Measurements from ENCODE around the gene RPGR. TPM values are rescaled to one million over a fixed set of nuclear protein-coding genes. Genes with fewer than 3 reads are reported as not detected.

Gene RPGR
- total and polyA plus RNA-seq, 12 donors: 3.6 to 22.0 (median 7.5) TPM

DNA sequence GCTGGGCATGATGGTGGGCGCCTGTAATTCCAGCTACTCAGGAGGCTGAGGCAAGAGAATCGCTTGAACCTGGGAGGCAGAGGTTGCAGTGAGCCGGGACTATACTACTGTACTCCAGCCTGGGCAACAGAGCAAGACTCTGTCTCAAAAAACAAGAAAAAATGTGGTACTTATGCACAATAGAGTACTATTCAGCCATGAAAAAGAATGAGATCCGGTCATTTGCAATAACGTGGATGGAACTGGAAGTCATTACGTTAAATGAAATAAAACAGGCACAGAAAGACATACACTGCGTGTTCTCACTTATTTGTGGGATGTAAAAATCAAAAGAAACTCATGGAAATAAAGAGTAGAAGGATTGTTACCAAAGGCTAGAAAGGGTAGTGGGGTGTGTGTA lies 12.1 kb downstream of the RPGR start:
- no peak for TF ChIP-seq POLR2A (IDR thresholded peaks at IDR 0.05)
- TF ChIP-seq, protein P1, sequence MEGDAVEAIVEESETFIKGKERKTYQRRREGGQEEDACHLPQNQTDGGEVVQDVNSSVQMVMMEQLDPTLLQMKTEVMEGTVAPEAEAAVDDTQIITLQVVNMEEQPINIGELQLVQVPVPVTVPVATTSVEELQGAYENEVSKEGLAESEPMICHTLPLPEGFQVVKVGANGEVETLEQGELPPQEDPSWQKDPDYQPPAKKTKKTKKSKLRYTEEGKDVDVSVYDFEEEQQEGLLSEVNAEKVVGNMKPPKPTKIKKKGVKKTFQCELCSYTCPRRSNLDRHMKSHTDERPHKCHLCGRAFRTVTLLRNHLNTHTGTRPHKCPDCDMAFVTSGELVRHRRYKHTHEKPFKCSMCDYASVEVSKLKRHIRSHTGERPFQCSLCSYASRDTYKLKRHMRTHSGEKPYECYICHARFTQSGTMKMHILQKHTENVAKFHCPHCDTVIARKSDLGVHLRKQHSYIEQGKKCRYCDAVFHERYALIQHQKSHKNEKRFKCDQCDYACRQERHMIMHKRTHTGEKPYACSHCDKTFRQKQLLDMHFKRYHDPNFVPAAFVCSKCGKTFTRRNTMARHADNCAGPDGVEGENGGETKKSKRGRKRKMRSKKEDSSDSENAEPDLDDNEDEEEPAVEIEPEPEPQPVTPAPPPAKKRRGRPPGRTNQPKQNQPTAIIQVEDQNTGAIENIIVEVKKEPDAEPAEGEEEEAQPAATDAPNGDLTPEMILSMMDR (IDR thresholded peaks at IDR 0.05): no peak
- WGBS, 4 donors: 82 to 99% (median 94%) methylated on average over 7 of the region's 7 CpGs

DNA sequence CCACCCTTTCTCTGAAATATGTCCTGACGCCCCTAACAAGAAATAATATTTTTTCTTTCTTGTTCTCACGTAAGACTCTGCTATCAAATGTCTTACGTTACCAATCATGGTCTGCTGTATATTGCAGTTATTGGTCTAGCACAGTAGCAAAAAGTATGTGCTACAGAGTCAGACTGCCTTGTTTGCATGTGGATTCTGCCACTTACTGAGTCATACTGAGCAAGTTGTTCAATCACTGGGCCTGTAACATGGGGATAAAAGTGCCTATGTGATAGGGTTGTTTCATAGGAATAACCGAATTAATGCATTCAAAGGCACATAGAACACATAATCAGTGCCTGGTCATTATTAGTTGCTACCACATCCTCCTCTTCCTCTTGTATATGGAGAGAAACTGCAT lies 14.1 kb downstream of the RPGR start:
- H3K9me3 ChIP-seq (replicated peaks in 1 of 3): no peaks in the 10 kb centered on the region
- H3K27ac ChIP-seq: no peak overlapping the region
- WGBS, 4 donors: 78 to 98% (median 84%) methylated on average over 4 of the region's 4 CpGs
- no peaks in the 10 kb centered on the region for H3K4me1 ChIP-seq (replicated peaks in 1 of 2)
- H3K4me3 ChIP-seq: no peak overlapping the region
- no peaks in the 10 kb centered on the region for H3K36me3 ChIP-seq (replicated peaks in 1 of 2)
- no peaks in the 10 kb centered on the region for H3K27me3 ChIP-seq
- TF ChIP-seq POLR2A (IDR thresholded peaks at IDR 0.05): no peak
- TF ChIP-seq, protein P1 (IDR thresholded peaks at IDR 0.05): no peak
- DNase-seq: no peak
- intact Hi-C loops (cut with DNase I): no loop called here

More for the DNA sequence above, 12.1 kb downstream of the RPGR start:
- Histone ChIP-seq H3K4me1 (replicated peaks in 1 of 2) (no peaks in the 10 kb centered on the region), H3K27ac (no peak overlapping the region), H3K36me3 (replicated peaks in 1 of 2) (no peaks in the 10 kb centered on the region), H3K27me3 (no peaks in the 10 kb centered on the region), H3K4me3 (no peak overlapping the region), H3K9me3 (replicated peaks in 1 of 3) (no peaks in the 10 kb centered on the region)
- no peak for DNase-seq
- intact Hi-C loops (cut with DNase I): no loop called here

DNA sequence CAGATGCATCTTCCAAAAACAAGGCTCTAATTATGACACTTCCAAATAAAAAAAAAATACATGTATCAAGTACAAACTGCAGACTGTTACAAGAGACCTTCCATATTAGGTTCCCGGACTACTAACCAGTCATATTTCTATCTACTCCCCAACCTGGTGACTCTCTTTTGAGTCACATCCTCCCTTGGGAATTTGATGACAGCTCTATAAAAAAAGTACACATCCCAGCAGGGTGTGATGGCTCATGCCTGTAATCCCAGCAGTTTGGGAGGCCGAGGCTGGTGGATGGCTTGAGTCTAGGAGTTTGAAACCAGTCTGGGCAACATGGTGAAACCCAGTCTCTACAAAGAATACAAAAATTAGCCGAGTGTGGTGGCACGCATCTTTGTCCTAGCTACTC lies 14.9 kb downstream of the RPGR start:
- Histone ChIP-seq H3K9me3 (replicated peaks in 1 of 3) (no peaks in the 10 kb centered on the region), H3K36me3 (replicated peaks in 1 of 2) (no peaks in the 10 kb centered on the region), H3K4me1 (replicated peaks in 1 of 2) (no peaks in the 10 kb centered on the region), H3K4me3 (no peak overlapping the region), H3K27me3 (no peaks in the 10 kb centered on the region), H3K27ac (no peak overlapping the region)
- no peak for DNase-seq
- intact Hi-C loops (cut with DNase I): no loop called here
- TF ChIP-seq, protein P1 (IDR thresholded peaks at IDR 0.05): no peak
- no peak for TF ChIP-seq POLR2A (IDR thresholded peaks at IDR 0.05)
- 86 to 94% (median 87%) methylated on average over 4 of the region's 4 CpGs for whole genome bisulfite sequencing, 4 donors

DNA sequence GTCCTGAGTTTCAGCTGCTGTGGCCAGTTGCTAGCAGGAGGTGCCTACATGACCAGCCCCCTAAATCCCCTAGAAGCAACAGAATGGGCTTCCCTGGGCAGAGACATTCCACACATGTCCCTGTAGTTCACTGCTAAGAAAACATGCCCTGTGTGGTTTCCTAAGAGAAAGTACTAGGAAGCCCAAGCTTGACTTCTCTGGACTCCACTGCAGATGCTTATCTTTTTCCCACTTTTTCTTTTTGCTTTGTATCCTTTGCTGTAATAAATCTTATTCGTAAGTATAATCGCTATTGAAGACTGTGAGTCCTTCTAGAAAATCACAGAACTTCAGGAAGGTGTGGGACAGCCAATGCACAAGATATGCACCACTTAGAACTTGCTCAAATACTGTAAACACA lies 15.6 kb downstream of the RPGR start:
- TF ChIP-seq, protein P1 (IDR thresholded peaks at IDR 0.05): no peak
- TF ChIP-seq POLR2A (IDR thresholded peaks at IDR 0.05): no peak
- Histone ChIP-seq H3K4me3 (no peak overlapping the region), H3K27me3 (no peaks in the 10 kb centered on the region), H3K36me3 (replicated peaks in 1 of 2) (no peaks in the 10 kb centered on the region), H3K27ac (no peak overlapping the region), H3K4me1 (replicated peaks in 1 of 2) (no peaks in the 10 kb centered on the region), H3K9me3 (replicated peaks in 1 of 3) (no peaks in the 10 kb centered on the region)
- intact Hi-C loops (cut with DNase I): no loop called here
- DNase-seq: no peak
- 64 to 83% (median 74%) methylated on average over 2 of the region's 2 CpGs for WGBS, 4 donors

Measured in adrenal gland (tissue), 12 donors.